A549 (cell line): ENCODE results near the gene CTNNBIP1. TPM values are rescaled to one million over a fixed set of nuclear protein-coding genes. Genes with fewer than 3 reads are reported as not detected.

ENCODE experiments used
- ATAC-seq, 2 experiments: fragments of 200-7000 bp in 1 of 2; fragments of >200 bp in 1 of 2; cut with Nextera tagmentation in 1 of 2; cut with Tn5 transposase in 1 of 2; 3 replicates each; pipeline versions ENCODE4 v1.8.0 to v1.9.1; 2018 to 2020; ENCODE audit warnings: mild to moderate bottlenecking in 1 of 2, moderate library complexity in 1 of 2
- CTCF ChIA-PET: fragments of 300-600 bp; sonication (Branson Sonifier 250); formaldehyde crosslinking; extraction: SDS; loops from one replicate; lab custom pipeline; 2021; ENCODE audit warnings: antibody characterized with exemption, inconsistent platforms; lab: Yijun Ruan, JAX
- POLR2A ChIA-PET: fragments of 350-600 bp; formaldehyde crosslinking; extraction: SDS; loops from one replicate; lab custom pipeline; 2021; ENCODE audit warnings: antibody characterized with exemption, inconsistent platforms; lab: Yijun Ruan, JAX
- DNase-seq, 2 experiments: peaks; one replicate each; pipeline versions ENCODE4 v3.0.0 to v3.0.0-alpha.2; 2011 to 2016; ENCODE audit warnings: low read depth in 1 of 2, low spot score in 1 of 2
- FAIRE-seq: peaks from 2 replicates; lab custom pipeline; 2011; peaks lifted over from hg19 to GRCh38; lab: Jason Lieb, UNC
- H3K27ac ChIP-seq, 2 experiments: fragments of >200 bp; sonication (Bioruptor Twin); formaldehyde crosslinking; 3 replicates each; pipeline ENCODE4 v1.5.1; 2016 to 2017
- H3K4me1 ChIP-seq: fragments of >200 bp; sonication (Bioruptor Twin); formaldehyde crosslinking; 3 replicates; pipeline ENCODE4 v1.6.1; 2016
- H3K4me2 ChIP-seq: fragments of >200 bp; sonication (Bioruptor Twin); formaldehyde crosslinking; 3 replicates; pipeline ENCODE4 v1.6.1; 2016
- H3K4me3 ChIP-seq: fragments of >200 bp; sonication (Bioruptor Twin); formaldehyde crosslinking; 3 replicates; pipeline ENCODE4 v1.5.1; 2016
- H3K9me3 ChIP-seq: fragments of >200 bp; sonication (Bioruptor Twin); formaldehyde crosslinking; 3 replicates; pipeline ENCODE4 v1.6.1; 2016
- ESRRA ChIP-seq: fragments of 150-350 bp; IDR thresholded peaks from 2 replicates; pipeline ENCODE4 v1.6.1; 2014; ENCODE audit warnings: mild to moderate bottlenecking, low read length, borderline replicate concordance
- FOSB ChIP-seq: fragments of 250-450 bp; sonication (Bioruptor Pico); IDR thresholded peaks from 2 replicates; pipeline ENCODE4 v1.5.0; 2020; ENCODE audit warnings: mild to moderate bottlenecking, moderate library complexity
- FOXS1 ChIP-seq: fragments of 250-450 bp; sonication (Bioruptor Pico); IDR thresholded peaks from 2 replicates; pipeline ENCODE4 v1.5.0; 2020; ENCODE audit warnings: mild to moderate bottlenecking, moderate library complexity
- GATA3 ChIP-seq: IDR thresholded peaks from 2 replicates; pipeline ENCODE4 v1.6.1; 2012; ENCODE audit warnings: borderline replicate concordance
- HDAC2 ChIP-seq: fragments of 200-600 bp; sonication (generic); IDR thresholded peaks from 2 replicates; pipeline ENCODE4 v1.6.1; 2016
- KDM5A ChIP-seq: fragments of 200-600 bp; sonication (generic); IDR thresholded peaks from 2 replicates; pipeline ENCODE4 v1.6.1; 2016; ENCODE audit warnings: antibody characterized with exemption, mild to moderate bottlenecking
- MYC ChIP-seq: IDR thresholded peaks from 2 replicates; pipeline ENCODE4 v1.6.1; 2012; ENCODE audit warnings: mild to moderate bottlenecking, inconsistent platforms, low read length, improper control_type of control experiment, borderline replicate concordance
- PHF8 ChIP-seq: fragments of 200-600 bp; sonication (generic); IDR thresholded peaks from 2 replicates; pipeline ENCODE4 v1.6.1; 2016; ENCODE audit warnings: low read depth, mild to moderate bottlenecking, antibody characterized with exemption, moderate library complexity, borderline replicate concordance
- POLR2A ChIP-seq: IDR thresholded peaks from 2 replicates; pipeline ENCODE4 v1.6.1; 2012; ENCODE audit warnings: mild to moderate bottlenecking, low read length
- RARB ChIP-seq: fragments of 250-450 bp; sonication (Bioruptor Pico); IDR thresholded peaks from 2 replicates; pipeline ENCODE4 v1.8.0; 2021; ENCODE audit warnings: mild to moderate bottlenecking, moderate library complexity
- RNF2 ChIP-seq: fragments of 200-600 bp; sonication (generic); IDR thresholded peaks from 2 replicates; pipeline ENCODE4 v1.6.1; 2016; ENCODE audit warnings: low read depth, mild to moderate bottlenecking, antibody characterized with exemption, moderate library complexity, borderline replicate concordance
- ZNF302 ChIP-seq: fragments of 250-450 bp; sonication (Bioruptor Pico); IDR thresholded peaks from 2 replicates; pipeline ENCODE4 v1.9.0; 2021; ENCODE audit warnings: inconsistent platforms, mild to moderate bottlenecking, moderate library complexity
- ZSCAN20 ChIP-seq: fragments of 250-450 bp; sonication (Bioruptor Pico); IDR thresholded peaks from 2 replicates; pipeline ENCODE4 v1.8.0; 2022; ENCODE audit warnings: mild to moderate bottlenecking, moderate library complexity
- WGBS: methylation state at CpG from one replicate; pipeline ENCODE4 v1.1.6; 2017; ENCODE audit errors: missing lambda C conversion rate; 5-methylcytosine and 5-hydroxymethylcytosine counted together
- polyA plus RNA-seq, 4 experiments: library from polyadenylated mRNA; depleted of rRNA in 3 of 4; stranded (reverse); fragments of >200 nt; fragmentation: RNase III in 1 of 4; extraction: RNeasy Plus Mini Kit Qiagen cat#74134 plus additional on column Dnase treatment in 1 of 4; gene quantifications; 2 replicates in 3 of 4; 3 replicates in 1 of 4; pipeline ENCODE4 v1.2.3, GENCODE V29; 2011 to 2017
- TF ChIP-seq, protein P1 (sequence below): fragments of 250-450 bp; sonication (Bioruptor Pico); IDR thresholded peaks from 2 replicates; pipeline ENCODE4 v1.5.0; 2020; ENCODE audit warnings: low read depth, mild to moderate bottlenecking, moderate library complexity
- TF ChIP-seq, protein P2 (sequence below): fragments of 250-450 bp; sonication (Bioruptor Pico); IDR thresholded peaks from 2 replicates; pipeline ENCODE4 v1.5.0; 2021; ENCODE audit warnings: mild to moderate bottlenecking, moderate library complexity, borderline replicate concordance
- TF ChIP-seq, protein P3 (sequence below): fragments of 150-350 bp; IDR thresholded peaks from 2 replicates; pipeline ENCODE4 v1.6.1; 2014; ENCODE audit warnings: low read depth, mild to moderate bottlenecking, low read length
- TF ChIP-seq, protein P4 (sequence below): fragments of >200 bp; sonication (Bioruptor Twin); formaldehyde crosslinking; IDR thresholded peaks from 2 replicates; pipeline ENCODE4 v1.6.1; 2016
- TF ChIP-seq, protein P5 (sequence below): fragments of 200-600 bp; sonication (generic); IDR thresholded peaks from 2 replicates; pipeline ENCODE4 v1.6.1; 2016; ENCODE audit warnings: antibody characterized with exemption, mild to moderate bottlenecking, moderate library complexity
- TF ChIP-seq, protein P6 (sequence below): fragments of 450-650 bp; IDR thresholded peaks from 2 replicates; pipeline ENCODE4 v1.6.1; 2014; ENCODE audit warnings: antibody characterized with exemption

The CTNNBIP1 gene
- polyA plus RNA-seq, 2 of the 4 experiments (the other 2 are of a cell fraction): 5.6 to 10.4 TPM

DNA sequence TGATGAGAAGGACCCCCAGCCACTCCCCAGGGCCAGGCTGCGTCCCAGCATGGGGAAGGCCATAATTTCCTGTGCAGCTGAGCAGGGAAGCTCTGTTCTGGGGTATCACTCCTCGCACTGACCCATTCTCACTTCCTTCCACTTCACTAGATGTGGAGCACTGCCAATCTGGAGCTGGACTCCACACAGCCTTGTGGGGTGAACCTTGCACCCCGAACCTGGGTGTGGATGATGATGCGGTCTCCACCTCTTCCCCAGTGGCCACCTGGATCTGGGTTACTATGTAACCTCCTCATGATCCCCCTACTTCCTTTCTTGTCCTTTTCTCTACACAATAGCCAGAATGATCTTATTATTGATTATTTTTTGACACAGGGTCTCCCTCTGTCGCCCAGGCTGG lies 36.7 kb downstream of the CTNNBIP1 start (continued):
- TF ChIP-seq KDM5A: no peak
- TF ChIP-seq, all 56 proteins: peak for 0

DNA sequence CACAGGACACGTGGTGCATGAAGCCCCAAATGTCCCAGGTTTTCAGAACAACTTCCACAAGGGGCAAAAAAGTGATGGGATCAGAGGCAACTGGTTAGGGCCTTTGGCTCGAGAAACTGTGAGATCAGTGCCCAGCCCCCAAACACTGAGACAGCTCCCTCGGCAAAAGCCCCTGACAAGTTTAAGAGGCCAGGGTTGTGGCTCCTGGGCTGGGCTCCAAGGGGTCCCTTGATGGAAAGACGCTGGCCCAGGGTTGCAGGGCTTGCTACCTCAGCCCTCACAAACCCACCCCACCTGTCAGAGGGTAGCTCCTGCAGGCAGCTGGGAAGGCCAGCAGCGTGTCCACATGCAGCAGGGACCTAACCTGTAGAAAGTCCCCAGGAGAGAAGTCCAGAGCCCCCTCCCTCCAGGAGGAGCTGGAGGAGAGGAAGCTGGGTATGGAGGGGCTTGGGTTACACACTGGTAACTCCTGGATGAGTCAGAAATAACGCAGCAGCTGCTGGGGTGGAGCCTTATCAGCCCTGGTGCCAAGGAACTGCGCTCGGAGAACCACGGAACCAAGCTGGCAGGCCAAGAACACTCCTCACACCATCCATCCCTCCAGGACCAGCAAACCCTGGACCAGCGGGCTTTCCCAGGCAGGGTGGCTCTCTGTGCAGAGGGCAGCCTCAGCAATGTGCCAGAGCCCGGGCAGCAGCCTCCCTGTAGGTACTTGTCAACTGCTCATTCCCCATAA lies 37.5 kb downstream of the CTNNBIP1 start:
- Histone ChIP-seq H3K4me2 (no peak overlapping the region), H3K4me3 (no peak overlapping the region), H3K4me1 (peaks cover 3% of the 10 kb centered on the region; the same call in 1 of the 3 replicates), H3K9me3 (no peaks in the 10 kb centered on the region), H3K27ac (no peak overlapping the region)
- no peak for ATAC-seq
- FAIRE-seq: no peak
- WGBS: 57% methylated on average over 8 of the region's 11 CpGs
- TF ChIP-seq PHF8 (no peak), ZNF302 (CRISPR knock-in tag) (no peak), FOSB (CRISPR knock-in tag) (no peak), RNF2 (no peak), HDAC2 (no peak), POLR2A (no peak), GATA3 (no peak), FOXS1 (CRISPR knock-in tag) (no peak), MYC (no peak), RARB (no peak), ZSCAN20 (CRISPR knock-in tag) (no peak), ESRRA (no peak), KDM5A (no peak)
- TF ChIP-seq, protein P1, sequence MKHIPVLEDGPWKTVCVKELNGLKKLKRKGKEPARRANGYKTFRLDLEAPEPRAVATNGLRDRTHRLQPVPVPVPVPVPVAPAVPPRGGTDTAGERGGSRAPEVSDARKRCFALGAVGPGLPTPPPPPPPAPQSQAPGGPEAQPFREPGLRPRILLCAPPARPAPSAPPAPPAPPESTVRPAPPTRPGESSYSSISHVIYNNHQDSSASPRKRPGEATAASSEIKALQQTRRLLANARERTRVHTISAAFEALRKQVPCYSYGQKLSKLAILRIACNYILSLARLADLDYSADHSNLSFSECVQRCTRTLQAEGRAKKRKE: no peak
- TF ChIP-seq, protein P2, sequence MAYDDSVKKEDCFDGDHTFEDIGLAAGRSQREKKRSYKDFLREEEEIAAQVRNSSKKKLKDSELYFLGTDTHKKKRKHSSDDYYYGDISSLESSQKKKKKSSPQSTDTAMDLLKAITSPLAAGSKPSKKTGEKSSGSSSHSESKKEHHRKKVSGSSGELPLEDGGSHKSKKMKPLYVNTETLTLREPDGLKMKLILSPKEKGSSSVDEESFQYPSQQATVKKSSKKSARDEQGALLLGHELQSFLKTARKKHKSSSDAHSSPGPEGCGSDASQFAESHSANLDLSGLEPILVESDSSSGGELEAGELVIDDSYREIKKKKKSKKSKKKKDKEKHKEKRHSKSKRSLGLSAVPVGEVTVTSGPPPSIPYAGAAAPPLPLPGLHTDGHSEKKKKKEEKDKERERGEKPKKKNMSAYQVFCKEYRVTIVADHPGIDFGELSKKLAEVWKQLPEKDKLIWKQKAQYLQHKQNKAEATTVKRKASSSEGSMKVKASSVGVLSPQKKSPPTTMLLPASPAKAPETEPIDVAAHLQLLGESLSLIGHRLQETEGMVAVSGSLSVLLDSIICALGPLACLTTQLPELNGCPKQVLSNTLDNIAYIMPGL: no peak
- TF ChIP-seq, protein P3, sequence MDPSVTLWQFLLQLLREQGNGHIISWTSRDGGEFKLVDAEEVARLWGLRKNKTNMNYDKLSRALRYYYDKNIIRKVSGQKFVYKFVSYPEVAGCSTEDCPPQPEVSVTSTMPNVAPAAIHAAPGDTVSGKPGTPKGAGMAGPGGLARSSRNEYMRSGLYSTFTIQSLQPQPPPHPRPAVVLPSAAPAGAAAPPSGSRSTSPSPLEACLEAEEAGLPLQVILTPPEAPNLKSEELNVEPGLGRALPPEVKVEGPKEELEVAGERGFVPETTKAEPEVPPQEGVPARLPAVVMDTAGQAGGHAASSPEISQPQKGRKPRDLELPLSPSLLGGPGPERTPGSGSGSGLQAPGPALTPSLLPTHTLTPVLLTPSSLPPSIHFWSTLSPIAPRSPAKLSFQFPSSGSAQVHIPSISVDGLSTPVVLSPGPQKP: no peak
- TF ChIP-seq, protein P4, sequence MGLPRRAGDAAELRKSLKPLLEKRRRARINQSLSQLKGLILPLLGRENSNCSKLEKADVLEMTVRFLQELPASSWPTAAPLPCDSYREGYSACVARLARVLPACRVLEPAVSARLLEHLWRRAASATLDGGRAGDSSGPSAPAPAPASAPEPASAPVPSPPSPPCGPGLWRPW: no peak
- TF ChIP-seq, protein P5, sequence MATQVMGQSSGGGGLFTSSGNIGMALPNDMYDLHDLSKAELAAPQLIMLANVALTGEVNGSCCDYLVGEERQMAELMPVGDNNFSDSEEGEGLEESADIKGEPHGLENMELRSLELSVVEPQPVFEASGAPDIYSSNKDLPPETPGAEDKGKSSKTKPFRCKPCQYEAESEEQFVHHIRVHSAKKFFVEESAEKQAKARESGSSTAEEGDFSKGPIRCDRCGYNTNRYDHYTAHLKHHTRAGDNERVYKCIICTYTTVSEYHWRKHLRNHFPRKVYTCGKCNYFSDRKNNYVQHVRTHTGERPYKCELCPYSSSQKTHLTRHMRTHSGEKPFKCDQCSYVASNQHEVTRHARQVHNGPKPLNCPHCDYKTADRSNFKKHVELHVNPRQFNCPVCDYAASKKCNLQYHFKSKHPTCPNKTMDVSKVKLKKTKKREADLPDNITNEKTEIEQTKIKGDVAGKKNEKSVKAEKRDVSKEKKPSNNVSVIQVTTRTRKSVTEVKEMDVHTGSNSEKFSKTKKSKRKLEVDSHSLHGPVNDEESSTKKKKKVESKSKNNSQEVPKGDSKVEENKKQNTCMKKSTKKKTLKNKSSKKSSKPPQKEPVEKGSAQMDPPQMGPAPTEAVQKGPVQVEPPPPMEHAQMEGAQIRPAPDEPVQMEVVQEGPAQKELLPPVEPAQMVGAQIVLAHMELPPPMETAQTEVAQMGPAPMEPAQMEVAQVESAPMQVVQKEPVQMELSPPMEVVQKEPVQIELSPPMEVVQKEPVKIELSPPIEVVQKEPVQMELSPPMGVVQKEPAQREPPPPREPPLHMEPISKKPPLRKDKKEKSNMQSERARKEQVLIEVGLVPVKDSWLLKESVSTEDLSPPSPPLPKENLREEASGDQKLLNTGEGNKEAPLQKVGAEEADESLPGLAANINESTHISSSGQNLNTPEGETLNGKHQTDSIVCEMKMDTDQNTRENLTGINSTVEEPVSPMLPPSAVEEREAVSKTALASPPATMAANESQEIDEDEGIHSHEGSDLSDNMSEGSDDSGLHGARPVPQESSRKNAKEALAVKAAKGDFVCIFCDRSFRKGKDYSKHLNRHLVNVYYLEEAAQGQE: no peak
- TF ChIP-seq, protein P6, sequence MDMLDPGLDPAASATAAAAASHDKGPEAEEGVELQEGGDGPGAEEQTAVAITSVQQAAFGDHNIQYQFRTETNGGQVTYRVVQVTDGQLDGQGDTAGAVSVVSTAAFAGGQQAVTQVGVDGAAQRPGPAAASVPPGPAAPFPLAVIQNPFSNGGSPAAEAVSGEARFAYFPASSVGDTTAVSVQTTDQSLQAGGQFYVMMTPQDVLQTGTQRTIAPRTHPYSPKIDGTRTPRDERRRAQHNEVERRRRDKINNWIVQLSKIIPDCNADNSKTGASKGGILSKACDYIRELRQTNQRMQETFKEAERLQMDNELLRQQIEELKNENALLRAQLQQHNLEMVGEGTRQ: no peak
- no peak for DNase-seq
- POLR2A ChIA-PET: no interaction called here
- CTCF ChIA-PET: interaction anchor here (0.5 to 4.8 kb wide), 12 partner anchors 11 to 557 kb away, joined by 3 to 52 read pairs (median 4); partner anchors contain the start of gene CENPS
